Measurements from ENCODE around the gene IGSF10. TPM values are rescaled to one million over a fixed set of nuclear protein-coding genes. Genes with fewer than 3 reads are reported as not detected.

IGSF10 gene
- total RNA-seq, 4 donors from 2014 or later, result 3.5 to 14.9 (median 7.0) TPM

GRCh38 chr3:151459358-151459757 is 1.5 kb downstream of the IGSF10 start:
- DNase-seq, result no peak
- no peak overlapping the region for H3K27ac ChIP-seq
- H3K4me1 ChIP-seq, result no peaks in the 10 kb centered on the region
- H3K36me3 ChIP-seq, result no peaks in the 10 kb centered on the region
- no peaks in the 10 kb centered on the region for H3K27me3 ChIP-seq
- intact Hi-C loops (cut with DNase I; ENCODE audit: low total_unique reads), result no loop called here
- TF ChIP-seq, protein P1, sequence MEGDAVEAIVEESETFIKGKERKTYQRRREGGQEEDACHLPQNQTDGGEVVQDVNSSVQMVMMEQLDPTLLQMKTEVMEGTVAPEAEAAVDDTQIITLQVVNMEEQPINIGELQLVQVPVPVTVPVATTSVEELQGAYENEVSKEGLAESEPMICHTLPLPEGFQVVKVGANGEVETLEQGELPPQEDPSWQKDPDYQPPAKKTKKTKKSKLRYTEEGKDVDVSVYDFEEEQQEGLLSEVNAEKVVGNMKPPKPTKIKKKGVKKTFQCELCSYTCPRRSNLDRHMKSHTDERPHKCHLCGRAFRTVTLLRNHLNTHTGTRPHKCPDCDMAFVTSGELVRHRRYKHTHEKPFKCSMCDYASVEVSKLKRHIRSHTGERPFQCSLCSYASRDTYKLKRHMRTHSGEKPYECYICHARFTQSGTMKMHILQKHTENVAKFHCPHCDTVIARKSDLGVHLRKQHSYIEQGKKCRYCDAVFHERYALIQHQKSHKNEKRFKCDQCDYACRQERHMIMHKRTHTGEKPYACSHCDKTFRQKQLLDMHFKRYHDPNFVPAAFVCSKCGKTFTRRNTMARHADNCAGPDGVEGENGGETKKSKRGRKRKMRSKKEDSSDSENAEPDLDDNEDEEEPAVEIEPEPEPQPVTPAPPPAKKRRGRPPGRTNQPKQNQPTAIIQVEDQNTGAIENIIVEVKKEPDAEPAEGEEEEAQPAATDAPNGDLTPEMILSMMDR (IDR thresholded peaks at IDR 0.05), result no peak
- no peak for TF ChIP-seq POLR2A (IDR thresholded peaks at IDR 0.05)
- no peak overlapping the region for H3K4me3 ChIP-seq
- H3K9me3 ChIP-seq, result no peaks in the 10 kb centered on the region

DNA sequence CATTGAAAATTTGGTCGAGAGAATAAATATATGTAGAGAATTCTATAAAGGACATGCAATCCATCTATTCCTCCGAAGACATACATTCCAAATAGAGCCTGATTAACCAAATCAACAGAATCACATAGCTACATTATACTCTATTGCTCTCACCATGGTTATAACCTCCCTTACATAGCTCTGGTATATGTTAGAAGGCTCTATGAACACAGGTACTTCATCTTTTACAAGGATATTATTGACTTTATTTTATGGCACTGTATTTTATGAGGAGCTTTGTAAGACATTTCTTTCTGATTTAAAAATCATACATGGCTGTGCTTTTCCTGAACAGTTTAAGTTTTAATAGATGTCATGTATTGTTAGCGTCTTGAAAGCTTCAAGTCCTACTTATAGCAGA is 4.8 kb downstream of the IGSF10 start:
- Histone ChIP-seq H3K9me3 (no peaks in the 10 kb centered on the region), H3K4me3 (no peak overlapping the region), H3K4me1 (no peaks in the 10 kb centered on the region), H3K36me3 (no peaks in the 10 kb centered on the region), H3K27me3 (no peaks in the 10 kb centered on the region), H3K27ac (no peak overlapping the region)
- TF ChIP-seq, protein P1 (IDR thresholded peaks at IDR 0.05), result no peak
- no peak for TF ChIP-seq POLR2A (IDR thresholded peaks at IDR 0.05)
- intact Hi-C loops (cut with DNase I; ENCODE audit: low total_unique reads), result no loop called here
- DNase-seq, result no peak

GRCh38 chr3:151452841-151453240 is 8.0 kb downstream of the IGSF10 start:
- Histone ChIP-seq H3K9me3 (no peaks in the 10 kb centered on the region), H3K4me3 (no peak overlapping the region), H3K4me1 (no peaks in the 10 kb centered on the region), H3K36me3 (no peaks in the 10 kb centered on the region), H3K27me3 (no peaks in the 10 kb centered on the region), H3K27ac (no peak overlapping the region)
- intact Hi-C loops (cut with DNase I; ENCODE audit: low total_unique reads), result no loop called here
- TF ChIP-seq, protein P1 (IDR thresholded peaks at IDR 0.05), result no peak
- no peak for TF ChIP-seq POLR2A (IDR thresholded peaks at IDR 0.05)
- DNase-seq, result no peak

- Histone ChIP-seq H3K27ac (no peak overlapping the region), H3K4me1 (no peaks in the 10 kb centered on the region), H3K36me3 (no peaks in the 10 kb centered on the region), H3K27me3 (no peaks in the 10 kb centered on the region), H3K4me3 (no peak overlapping the region), H3K9me3 (no peaks in the 10 kb centered on the region)
- no peak for DNase-seq
- TF ChIP-seq POLR2A (IDR thresholded peaks at IDR 0.05), result no peak
- TF ChIP-seq, protein P1 (IDR thresholded peaks at IDR 0.05), result no peak
- intact Hi-C loops (cut with DNase I; ENCODE audit: low total_unique reads), result no loop called here
Observed at GRCh38 chr3:151452368-151452767, 8.5 kb downstream of the IGSF10 start.

DNA sequence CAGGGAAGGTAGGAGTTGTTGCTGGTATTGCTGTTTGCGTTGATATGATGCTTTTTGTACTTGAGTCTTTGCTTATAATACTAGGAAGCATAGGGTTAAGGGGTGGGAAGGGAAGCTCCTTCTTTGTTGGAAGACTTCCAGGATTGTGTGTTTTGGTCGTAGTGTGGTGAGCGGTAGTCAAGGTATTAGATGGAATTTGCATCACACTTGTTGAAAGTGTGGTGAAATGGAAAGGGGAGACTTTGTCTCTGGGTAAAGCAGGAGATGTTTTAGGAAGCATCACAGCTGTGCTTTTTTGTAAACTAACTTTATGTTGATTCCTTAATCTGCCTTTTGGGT is 14.9 kb downstream of the IGSF10 start:
- Histone ChIP-seq H3K27me3 (no peaks in the 10 kb centered on the region), H3K36me3 (no peaks in the 10 kb centered on the region), H3K4me3 (no peak overlapping the region), H3K9me3 (no peaks in the 10 kb centered on the region), H3K4me1 (no peaks in the 10 kb centered on the region), H3K27ac (no peak overlapping the region)
- TF ChIP-seq, protein P1 (IDR thresholded peaks at IDR 0.05), result no peak
- TF ChIP-seq POLR2A (IDR thresholded peaks at IDR 0.05), result no peak
- intact Hi-C loops (cut with DNase I; ENCODE audit: low total_unique reads), result loop anchor here (10.0 kb wide), 1 partner anchor 469 kb away; no protein-coding TSS in a partner anchor
- DNase-seq, result no peak

Data from uterus (tissue), 4 donors.